Bronchial epithelial cell (primary cell): ENCODE data around the gene SEMA3D. TPM values are rescaled to one million over a fixed set of nuclear protein-coding genes. Genes with fewer than 3 reads are reported as not detected.

Experiments
- DNase-seq: peaks from one replicate; pipeline ENCODE4 v3.0.0-alpha.2; 2010; ENCODE audit warnings: low read depth
- FAIRE-seq: peaks from 2 replicates; lab custom pipeline; 2011; peaks lifted over from hg19 to GRCh38; lab: Jason Lieb, UNC
- H3K27me3 ChIP-seq: 2 replicates; pipeline ENCODE4 v1.5.1; 2011; ENCODE audit warnings: low read length; ENCODE audit not compliant: control insufficient read depth, insufficient read depth
- H3K36me3 ChIP-seq: 2 replicates; pipeline ENCODE4 v1.5.1; 2011; ENCODE audit warnings: low read length; ENCODE audit not compliant: control insufficient read depth, insufficient read depth
- H3K4me3 ChIP-seq: 2 replicates; pipeline ENCODE4 v1.5.1; 2011; ENCODE audit warnings: mild to moderate bottlenecking, low read depth, low read length, control low read depth
- total RNA-seq: library from RNA; depleted of rRNA; stranded (reverse); fragments of >200 nt; gene quantifications from 2 replicates; pipeline ENCODE4 v1.2.1, GENCODE V29; 2014
- TF ChIP-seq, protein P1 (sequence below): IDR thresholded peaks from 2 replicates; pipeline ENCODE4 v1.5.1; 2011; ENCODE audit warnings: mild to moderate bottlenecking, moderate library complexity, low read length, control low read depth, inconsistent platforms; ENCODE audit not compliant: insufficient read depth, severe bottlenecking

Gene SEMA3D
- total RNA-seq, 1 donor from 2014 or later = 0.79 TPM

DNA sequence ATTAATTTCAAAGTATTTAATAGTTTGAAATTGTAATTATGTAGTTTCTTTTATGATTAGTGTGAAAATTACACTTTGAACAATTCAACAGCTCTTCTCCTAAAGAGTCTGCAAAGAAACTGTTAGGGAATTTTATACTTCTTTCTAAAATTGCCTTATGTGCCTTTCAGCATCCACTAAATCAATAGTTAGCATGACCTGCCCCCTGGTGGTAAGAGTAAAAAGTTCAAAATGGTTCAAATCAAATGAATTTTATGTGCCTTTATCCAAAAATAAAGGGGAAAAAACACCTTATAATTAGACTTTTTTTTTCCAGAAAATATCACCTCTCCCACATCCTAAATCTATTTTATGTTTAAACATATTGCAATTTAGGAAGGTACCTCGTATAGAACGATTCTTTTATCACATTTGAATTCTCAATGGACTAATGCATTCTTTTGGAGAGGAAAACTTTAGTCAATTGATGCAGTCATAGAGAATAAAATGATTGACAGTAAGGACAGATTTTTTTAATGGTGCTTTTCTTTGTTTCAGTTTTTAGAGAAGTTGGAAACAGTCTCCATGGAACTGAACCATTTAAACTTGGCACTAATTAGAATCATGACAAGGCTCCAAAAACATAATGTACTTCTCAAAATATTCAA is 163.7 kb downstream of the SEMA3D start:
- Histone ChIP-seq H3K27me3 (no peaks in the 10 kb centered on the region), H3K4me3 (no peak overlapping the region), H3K36me3 (no peaks in the 10 kb centered on the region)
- DNase-seq = peak; percentile 46
- FAIRE-seq = no peak
- TF ChIP-seq, protein P1, sequence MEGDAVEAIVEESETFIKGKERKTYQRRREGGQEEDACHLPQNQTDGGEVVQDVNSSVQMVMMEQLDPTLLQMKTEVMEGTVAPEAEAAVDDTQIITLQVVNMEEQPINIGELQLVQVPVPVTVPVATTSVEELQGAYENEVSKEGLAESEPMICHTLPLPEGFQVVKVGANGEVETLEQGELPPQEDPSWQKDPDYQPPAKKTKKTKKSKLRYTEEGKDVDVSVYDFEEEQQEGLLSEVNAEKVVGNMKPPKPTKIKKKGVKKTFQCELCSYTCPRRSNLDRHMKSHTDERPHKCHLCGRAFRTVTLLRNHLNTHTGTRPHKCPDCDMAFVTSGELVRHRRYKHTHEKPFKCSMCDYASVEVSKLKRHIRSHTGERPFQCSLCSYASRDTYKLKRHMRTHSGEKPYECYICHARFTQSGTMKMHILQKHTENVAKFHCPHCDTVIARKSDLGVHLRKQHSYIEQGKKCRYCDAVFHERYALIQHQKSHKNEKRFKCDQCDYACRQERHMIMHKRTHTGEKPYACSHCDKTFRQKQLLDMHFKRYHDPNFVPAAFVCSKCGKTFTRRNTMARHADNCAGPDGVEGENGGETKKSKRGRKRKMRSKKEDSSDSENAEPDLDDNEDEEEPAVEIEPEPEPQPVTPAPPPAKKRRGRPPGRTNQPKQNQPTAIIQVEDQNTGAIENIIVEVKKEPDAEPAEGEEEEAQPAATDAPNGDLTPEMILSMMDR = peak; percentile 31

DNA sequence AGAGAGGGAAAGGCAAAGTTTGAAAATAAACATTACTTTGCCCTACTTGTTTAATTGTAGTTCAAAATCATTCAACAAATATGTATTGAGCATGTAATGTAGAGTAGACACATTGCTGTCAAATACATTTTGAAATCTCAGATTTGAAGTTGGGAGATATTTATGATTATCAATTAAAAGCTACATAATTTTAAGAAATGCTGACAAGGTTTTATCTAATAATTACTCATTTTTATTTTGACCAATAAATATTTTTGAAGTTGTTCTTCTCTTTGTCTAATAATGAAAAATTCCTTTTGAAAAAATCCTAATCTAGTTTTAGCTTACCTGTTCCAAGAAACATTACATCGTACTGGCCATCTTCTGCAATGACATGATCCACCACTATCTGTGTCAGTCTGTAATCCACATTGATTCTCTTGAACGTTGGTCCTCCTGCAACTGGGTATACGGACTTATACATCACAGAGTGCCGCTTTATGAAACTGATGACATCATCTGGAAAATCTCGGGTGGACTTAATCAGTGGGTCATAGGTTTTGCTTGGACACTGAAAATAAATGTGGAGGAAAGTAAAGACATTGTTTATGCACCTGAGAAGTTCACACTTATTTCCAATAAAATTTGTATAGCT is 164.7 kb downstream of the SEMA3D start:
- no peak overlapping the region for H3K4me3 ChIP-seq
- TF ChIP-seq, protein P1 = no peak
- FAIRE-seq (no peak), DNase-seq (no peak)
- H3K36me3 ChIP-seq = no peaks in the 10 kb centered on the region
- H3K27me3 ChIP-seq = no peaks in the 10 kb centered on the region

DNA sequence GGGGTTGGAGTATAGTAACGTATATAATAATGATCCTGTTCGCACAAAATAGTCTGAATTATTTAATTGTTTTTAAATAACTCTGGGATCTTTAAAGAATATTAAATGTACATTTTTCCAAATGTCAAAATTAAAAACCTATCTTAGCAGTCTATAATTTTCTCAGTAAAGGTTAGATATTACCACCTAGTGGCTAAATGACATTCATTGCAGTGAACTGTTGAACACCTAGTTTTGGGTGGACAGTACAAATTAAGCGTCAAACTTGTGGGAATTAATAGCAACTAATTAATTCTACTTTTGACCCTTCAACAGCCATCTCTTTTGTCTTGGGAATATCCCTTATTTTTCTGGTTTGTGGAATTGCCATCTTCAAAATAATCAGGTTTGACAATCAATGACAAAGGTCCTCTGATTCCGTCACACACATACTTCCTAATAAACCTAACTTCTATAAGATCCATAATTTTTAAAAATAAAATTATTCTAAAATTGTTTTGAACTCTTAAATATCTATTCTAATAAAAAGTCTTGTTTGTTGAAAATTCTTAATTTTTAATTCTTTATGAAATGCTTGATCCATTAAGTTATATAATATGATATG is 165.7 kb downstream of the SEMA3D start:
- DNase-seq (peak; percentile 38), FAIRE-seq (no peak)
- no peaks in the 10 kb centered on the region for H3K27me3 ChIP-seq
- no peaks in the 10 kb centered on the region for H3K36me3 ChIP-seq
- H3K4me3 ChIP-seq = no peak overlapping the region
- TF ChIP-seq, protein P1 = peak; percentile 25

DNA sequence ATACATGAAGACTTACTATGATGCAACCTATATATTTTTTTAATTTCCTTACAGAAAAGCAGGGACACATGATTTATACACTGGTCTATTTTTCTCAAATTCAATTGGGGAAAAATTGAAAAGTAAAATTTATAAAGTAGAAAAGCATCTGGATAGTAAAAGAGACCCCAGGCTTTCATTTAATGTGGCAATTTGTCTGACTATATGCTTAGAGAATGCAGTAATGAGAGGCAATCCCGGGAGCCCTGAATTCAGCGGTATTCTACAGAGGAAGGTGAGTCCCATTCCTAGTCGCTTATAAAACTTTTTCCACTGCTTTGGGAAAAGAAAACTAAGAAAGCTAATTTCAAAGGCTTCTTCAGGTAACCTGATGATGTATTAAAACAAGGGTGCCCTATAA is 167.1 kb downstream of the SEMA3D start:
- H3K27me3 ChIP-seq = no peaks in the 10 kb centered on the region
- H3K4me3 ChIP-seq = no peak overlapping the region
- no peaks in the 10 kb centered on the region for H3K36me3 ChIP-seq
- TF ChIP-seq, protein P1 = no peak
- DNase-seq (no peak), FAIRE-seq (no peak)

DNA sequence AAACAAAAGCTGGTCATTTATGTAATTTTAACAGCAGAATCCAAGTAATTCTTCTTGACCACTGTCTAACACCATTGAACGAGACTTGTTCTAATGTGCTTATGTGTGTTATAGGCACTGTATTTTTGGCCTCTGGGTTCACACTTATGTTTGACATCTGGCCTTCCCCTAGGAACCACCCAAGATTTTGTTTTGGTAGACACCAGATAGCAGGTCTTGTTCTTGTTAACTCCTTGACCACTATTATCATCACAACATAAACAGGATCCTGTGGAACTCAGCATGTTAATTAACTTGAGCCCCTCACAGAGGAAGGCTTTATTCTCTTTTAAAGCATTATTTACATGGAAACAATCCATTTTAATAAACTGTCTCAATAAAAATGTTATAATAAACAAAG is 167.7 kb downstream of the SEMA3D start:
- Histone ChIP-seq H3K27me3 (no peaks in the 10 kb centered on the region), H3K4me3 (no peak overlapping the region), H3K36me3 (no peaks in the 10 kb centered on the region)
- FAIRE-seq (no peak), DNase-seq (no peak)
- TF ChIP-seq, protein P1 = no peak
